Dendritic cell treated with granulocyte-macrophage colony-stimulating factor and Interleukin-4, amounts not matched to agents 40 ng/mL and 50 ng/mL, for 4 days (primary cell): ENCODE results near the gene APOBEC3B.
A peak's percentile ranks its signal among the peaks of the same experiment; 100 is the strongest.
"Not testable (repeated sequence)": the region's sequence is repeated elsewhere in the genome, so short reads cannot be mapped to it uniquely, and the experiment has no call there.

Experiments
- H3K27ac Mint-ChIP-seq: one replicate; pipeline ENCODE4 v1.8.0; 2022; ENCODE audit warnings: mild to moderate bottlenecking, mixed read lengths
- H3K27me3 Mint-ChIP-seq: one replicate; pipeline ENCODE4 v1.8.0; 2022; ENCODE audit warnings: mild to moderate bottlenecking, mixed read lengths
- H3K36me3 Mint-ChIP-seq: one replicate; pipeline ENCODE4 v1.8.0; 2022; ENCODE audit warnings: low read depth, mixed read lengths
- H3K4me1 Mint-ChIP-seq: one replicate; pipeline ENCODE4 v1.8.0; 2022; ENCODE audit warnings: low read depth, mixed read lengths
- H3K4me3 Mint-ChIP-seq: one replicate; pipeline ENCODE4 v1.8.0; 2022; ENCODE audit warnings: mild to moderate bottlenecking, moderate library complexity, mixed read lengths
- H3K9me3 Mint-ChIP-seq: one replicate; pipeline ENCODE4 v1.8.0; 2022; ENCODE audit warnings: mixed read lengths
- intact Hi-C: fragments of 100-400 bp; cut with micrococcal nuclease; formaldehyde crosslinking; loops from one replicate; pipeline ENCODE4 v1.15.0; 2022

Gene APOBEC3B

DNA sequence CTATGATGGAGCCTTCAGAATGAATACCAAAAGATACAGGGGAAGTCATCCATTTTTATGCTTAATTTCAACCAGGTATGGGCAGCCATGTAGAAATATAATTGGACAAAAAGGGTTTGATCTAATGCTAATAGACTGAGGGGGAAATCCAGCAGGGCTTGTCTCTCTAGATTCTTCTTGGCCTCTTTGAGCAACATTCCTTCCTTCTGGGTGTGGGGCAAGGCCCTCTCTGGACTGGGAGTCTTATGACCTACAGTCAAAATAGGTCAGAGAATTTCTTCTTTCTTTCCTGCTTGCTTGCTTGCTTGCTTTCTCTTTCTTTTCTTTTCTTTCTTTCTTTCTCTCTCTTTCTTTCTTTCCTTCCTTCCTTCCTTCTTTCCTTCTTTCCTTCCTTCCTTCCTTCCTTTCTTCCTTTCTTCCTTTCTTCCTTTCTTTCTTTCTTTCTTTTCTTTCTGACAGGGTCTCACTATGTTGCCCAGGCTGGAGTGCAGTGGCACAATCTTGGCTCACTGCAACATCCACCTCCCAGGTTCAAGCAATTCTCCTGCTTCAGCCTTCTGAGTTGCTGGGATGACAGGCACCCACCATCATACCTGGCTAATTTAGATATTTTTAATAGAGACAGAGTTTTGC lies 36.3 kb upstream of the APOBEC3B start:
- Mint-ChIP-seq H3K4me1 (peaks cover 88% of the 10 kb centered on the region), H3K27me3 (peaks cover 41% of the 10 kb centered on the region)
- H3K27ac Mint-ChIP-seq, intact Hi-C loops, H3K4me3 Mint-ChIP-seq, H3K36me3 Mint-ChIP-seq, H3K9me3 Mint-ChIP-seq: not testable (repeated sequence)

- Mint-ChIP-seq H3K4me1 (peaks cover 90% of the 10 kb centered on the region), H3K9me3 (peaks cover 8% of the 10 kb centered on the region), H3K36me3 (no peaks in the 10 kb centered on the region), H3K27ac (peak overlapping the region; percentile 1), H3K4me3 (no peak overlapping the region), H3K27me3 (peaks cover 41% of the 10 kb centered on the region)
- intact Hi-C loops = no loop called here
Measured at GRCh38 chr22:38946771-38947170, 35.4 kb upstream of the APOBEC3B start.

GRCh38 chr22:38947321-38948140 lies 34.6 kb upstream of the APOBEC3B start:
- intact Hi-C loops = no loop called here
- no peaks in the 10 kb centered on the region for H3K36me3 Mint-ChIP-seq
- peaks cover 90% of the 10 kb centered on the region for H3K4me1 Mint-ChIP-seq
- H3K27ac Mint-ChIP-seq = peak overlapping the region; percentile 1
- H3K27me3 Mint-ChIP-seq = peaks cover 48% of the 10 kb centered on the region
- peaks cover 8% of the 10 kb centered on the region for H3K9me3 Mint-ChIP-seq
- no peak overlapping the region for H3K4me3 Mint-ChIP-seq

DNA sequence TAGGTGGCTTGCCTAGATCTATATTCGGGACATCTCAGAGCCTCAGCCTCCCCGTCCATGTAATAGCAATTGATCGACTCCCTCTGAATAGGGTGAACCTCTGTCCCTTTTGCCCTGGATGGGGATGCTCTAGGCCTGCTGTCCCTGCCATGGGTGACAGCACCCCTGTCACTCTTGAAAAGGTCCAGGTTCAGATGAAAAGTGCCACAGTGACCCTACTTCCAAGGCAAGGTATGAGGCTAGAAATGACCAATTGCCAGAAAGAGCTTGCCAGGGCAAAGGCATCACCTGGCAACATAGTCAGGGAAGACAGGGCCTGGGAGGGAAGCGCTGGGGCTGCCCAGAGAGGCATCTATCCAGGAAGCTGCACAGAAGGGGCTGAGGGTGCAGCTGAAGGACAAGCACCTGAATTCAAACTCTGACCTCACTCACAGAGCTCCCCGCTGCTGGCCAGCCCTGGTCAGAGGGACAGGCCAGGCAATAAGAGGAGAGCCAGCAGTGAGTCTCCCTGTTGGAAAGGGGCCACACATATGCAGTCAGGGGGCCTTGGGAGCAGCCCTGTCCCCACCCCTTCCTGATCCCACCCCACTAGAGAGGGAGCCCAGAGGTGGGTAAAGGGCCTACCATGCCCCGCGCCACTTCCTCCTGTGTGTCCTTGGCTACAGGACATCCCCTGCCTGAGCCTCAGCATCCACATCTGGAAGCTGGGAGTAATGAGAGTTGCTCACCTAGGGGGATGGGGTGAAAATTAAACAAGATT lies 33.8 kb upstream of the APOBEC3B start:
- Mint-ChIP-seq H3K27me3 (peaks cover 50% of the 10 kb centered on the region), H3K9me3 (peaks cover 8% of the 10 kb centered on the region), H3K36me3 (no peaks in the 10 kb centered on the region), H3K27ac (no peak overlapping the region), H3K4me3 (no peak overlapping the region), H3K4me1 (peaks cover 90% of the 10 kb centered on the region)
- intact Hi-C loops = no loop called here

- H3K9me3 Mint-ChIP-seq = peaks cover 8% of the 10 kb centered on the region
- intact Hi-C loops = no loop called here
- H3K36me3 Mint-ChIP-seq = no peaks in the 10 kb centered on the region
- peaks cover 45% of the 10 kb centered on the region for H3K27me3 Mint-ChIP-seq
- H3K4me1 Mint-ChIP-seq = peaks cover 90% of the 10 kb centered on the region
- no peak overlapping the region for H3K27ac Mint-ChIP-seq
- H3K4me3 Mint-ChIP-seq = no peak overlapping the region
Measured at GRCh38 chr22:38949889-38950405, 32.2 kb upstream of the APOBEC3B start.

DNA sequence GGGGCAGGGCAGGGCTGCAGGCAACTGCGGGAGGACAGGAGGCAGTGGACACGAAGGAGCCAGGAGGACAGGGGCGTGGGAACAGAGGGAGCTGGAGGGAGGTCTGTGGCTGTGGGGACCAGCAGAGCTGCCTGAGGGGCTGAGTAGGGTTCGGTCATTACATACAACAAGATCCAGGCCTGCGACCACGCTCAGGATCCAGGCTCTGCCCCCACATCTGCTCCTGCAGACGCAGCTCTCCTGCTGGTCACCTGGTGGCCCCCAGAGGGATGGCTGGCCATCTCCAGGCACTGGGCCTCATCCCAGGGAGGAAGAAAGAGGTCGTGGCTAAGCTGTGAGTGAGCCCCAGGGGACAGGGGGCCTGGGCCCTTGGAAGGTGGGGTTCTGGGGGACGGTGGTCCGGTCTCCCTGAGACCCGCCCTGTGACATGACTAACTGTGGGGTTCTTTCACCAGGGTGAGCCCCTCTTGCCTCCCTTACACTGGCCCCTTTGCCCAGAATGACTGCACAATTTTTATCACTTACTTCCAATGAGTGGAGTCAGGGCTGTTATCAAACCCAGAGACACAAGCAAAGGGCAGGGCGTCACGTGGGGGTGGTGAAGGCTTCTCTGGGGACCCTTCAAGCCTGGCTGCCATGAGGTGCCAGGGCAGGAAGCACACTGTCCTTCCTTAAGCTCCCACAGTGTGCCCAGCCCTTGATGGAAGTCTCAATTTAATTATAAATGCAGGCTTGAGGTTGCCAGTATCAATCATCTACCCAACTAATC lies 31.4 kb upstream of the APOBEC3B start:
- Mint-ChIP-seq H3K9me3 (peaks cover under 1% of the 10 kb centered on the region), H3K27ac (peak overlapping the region; percentile 15), H3K4me1 (peaks cover 90% of the 10 kb centered on the region), H3K36me3 (no peaks in the 10 kb centered on the region), H3K4me3 (no peak overlapping the region), H3K27me3 (peaks cover 46% of the 10 kb centered on the region)
- intact Hi-C loops = no loop called here

DNA sequence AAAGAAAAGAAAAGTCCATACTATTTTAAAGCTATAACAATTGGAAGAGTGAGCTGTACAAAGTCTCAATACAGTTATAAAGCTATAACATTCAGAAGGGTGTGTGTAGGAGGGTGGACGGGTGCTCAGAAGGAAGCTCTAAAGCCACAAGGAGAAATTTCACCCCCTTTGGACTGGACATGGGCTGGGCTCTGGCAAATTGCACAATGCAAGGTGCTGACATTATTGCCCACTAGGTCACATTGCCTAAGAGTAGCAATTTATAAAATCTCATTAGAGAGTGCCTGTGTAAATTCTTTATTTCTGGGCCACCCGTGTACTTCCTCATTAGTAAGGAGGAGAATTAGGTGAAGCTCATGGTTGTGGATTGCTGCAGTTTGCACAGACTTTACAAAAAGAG lies 30.4 kb upstream of the APOBEC3B start:
- no peaks in the 10 kb centered on the region for H3K9me3 Mint-ChIP-seq
- no peak overlapping the region for H3K4me3 Mint-ChIP-seq
- no peaks in the 10 kb centered on the region for H3K36me3 Mint-ChIP-seq
- peaks cover 90% of the 10 kb centered on the region for H3K4me1 Mint-ChIP-seq
- intact Hi-C loops = no loop called here
- H3K27ac Mint-ChIP-seq = peak overlapping the region; percentile 87
- peaks cover 52% of the 10 kb centered on the region for H3K27me3 Mint-ChIP-seq

- intact Hi-C loops = no loop called here
- Mint-ChIP-seq H3K4me1 (peaks cover 90% of the 10 kb centered on the region), H3K36me3 (no peaks in the 10 kb centered on the region)
Measured at GRCh38 chr22:38952281-38952993, 29.7 kb upstream of the APOBEC3B start.

DNA sequence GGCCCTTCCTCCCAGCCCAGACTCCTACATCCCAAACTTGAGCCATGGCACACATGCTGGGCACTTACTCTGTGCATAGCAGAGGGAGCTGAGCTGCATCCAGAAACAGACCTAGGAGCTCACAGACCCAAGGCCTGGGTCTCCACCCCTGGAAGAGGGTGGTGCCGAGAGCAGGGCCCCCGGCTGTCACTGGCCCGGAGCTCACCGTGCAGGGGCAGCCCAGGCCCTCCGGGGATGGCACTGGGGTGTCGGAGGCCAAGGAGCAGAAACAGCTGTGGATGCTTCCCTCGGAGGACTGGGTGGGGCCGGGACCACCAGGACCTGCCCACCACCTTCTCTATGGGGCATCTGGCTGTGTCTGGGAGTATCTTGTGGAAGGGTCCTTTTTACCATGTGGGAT lies 29.1 kb upstream of the APOBEC3B start:
- Mint-ChIP-seq H3K27ac (peak overlapping the region; percentile 87), H3K9me3 (no peaks in the 10 kb centered on the region), H3K36me3 (no peaks in the 10 kb centered on the region), H3K27me3 (peaks cover 46% of the 10 kb centered on the region), H3K4me3 (no peak overlapping the region), H3K4me1 (peaks cover 90% of the 10 kb centered on the region)
- intact Hi-C loops = no loop called here

More at GRCh38 chr22:38952281-38952993, 29.7 kb upstream of the APOBEC3B start:
- Mint-ChIP-seq H3K4me3 (no peak overlapping the region), H3K27ac (peak overlapping the region; percentile 87), H3K9me3 (no peaks in the 10 kb centered on the region), H3K27me3 (peaks cover 52% of the 10 kb centered on the region)

DNA sequence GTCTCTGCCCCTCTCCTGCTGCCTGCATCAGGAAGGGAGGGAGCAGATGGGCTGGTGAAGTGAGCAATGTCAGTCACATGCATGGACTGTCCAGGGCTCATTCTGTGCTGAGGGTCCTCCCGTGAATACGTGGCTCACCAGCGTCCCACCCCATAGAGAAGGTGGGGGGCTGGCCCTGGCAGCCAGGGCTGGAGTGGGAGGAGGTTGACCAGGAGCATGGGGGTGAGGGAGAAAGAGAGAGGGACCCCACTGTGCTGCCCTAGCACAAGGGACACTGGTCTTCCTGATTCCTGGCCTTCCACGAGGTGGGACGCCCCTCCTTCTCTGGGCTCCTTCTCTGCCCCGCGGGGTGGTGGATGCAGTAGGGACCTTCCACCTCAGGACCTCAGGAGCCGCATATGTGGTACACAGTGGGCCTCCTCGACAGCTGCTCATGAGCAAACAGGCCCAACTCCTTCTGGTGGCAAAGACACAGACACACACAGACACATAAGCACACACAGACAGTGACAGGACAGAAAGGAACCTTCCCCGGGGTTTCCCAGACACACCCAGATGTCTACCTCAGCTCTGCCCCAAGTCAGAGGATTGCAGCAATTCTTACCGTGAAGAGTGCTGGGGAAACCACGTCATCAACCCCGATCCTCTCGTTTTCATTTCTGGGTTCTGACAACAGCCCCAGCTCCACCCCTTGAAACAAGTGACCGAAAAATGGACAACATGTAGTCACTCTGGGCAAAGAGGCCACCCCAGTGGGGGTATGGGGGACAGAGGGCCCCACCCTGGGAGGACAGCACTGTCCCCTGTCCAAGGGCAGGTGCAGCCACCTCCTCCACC lies 28.4 kb upstream of the APOBEC3B start:
- Mint-ChIP-seq H3K27ac (peak overlapping the region; percentile 87), H3K4me1 (peaks cover 90% of the 10 kb centered on the region)
- intact Hi-C loops = loop anchor here (2.0 kb wide), 1 partner anchor 13 kb away; no protein-coding TSS in a partner anchor

DNA sequence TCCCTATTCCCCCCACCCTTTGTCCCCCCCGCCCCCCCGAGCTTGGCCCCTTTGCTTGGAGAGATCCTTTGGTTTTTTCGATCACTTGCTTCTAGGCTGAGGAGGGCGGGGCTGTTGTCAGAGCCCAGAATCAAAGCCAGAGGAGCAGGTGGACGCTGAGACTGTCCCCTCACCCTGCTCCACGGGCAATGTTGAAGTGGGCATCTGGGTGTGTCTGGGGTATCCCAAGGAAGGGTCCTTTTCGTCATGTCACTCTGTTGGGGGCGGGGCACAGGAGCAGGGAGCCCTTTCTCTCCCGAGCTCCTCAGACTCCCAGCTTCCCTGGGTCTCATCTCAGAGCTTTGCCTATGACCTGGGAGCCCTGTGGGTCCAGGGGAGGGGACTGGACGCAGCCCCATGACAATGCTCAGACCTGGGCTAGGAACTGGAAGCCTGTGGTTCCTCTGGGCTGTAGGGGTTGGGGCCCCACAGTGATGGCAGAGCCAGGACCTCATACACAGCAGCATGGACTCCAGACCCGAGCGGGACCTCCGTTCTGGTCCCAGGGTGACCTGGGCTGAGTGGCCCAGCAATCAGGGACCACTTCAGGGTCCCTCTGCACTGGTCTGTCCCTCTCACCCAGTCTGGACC lies 27.6 kb upstream of the APOBEC3B start:
- Mint-ChIP-seq H3K4me3 (no peak overlapping the region), H3K27me3 (peaks cover 42% of the 10 kb centered on the region), H3K9me3 (no peaks in the 10 kb centered on the region), H3K27ac (peak overlapping the region; percentile 87), H3K36me3 (no peaks in the 10 kb centered on the region), H3K4me1 (peaks cover 96% of the 10 kb centered on the region)
- intact Hi-C loops = loop anchor here (2.0 kb wide), 1 partner anchor 14 kb away; no protein-coding TSS in a partner anchor

More for the DNA sequence above, 28.4 kb upstream of the APOBEC3B start:
- Mint-ChIP-seq H3K27me3 (peaks cover 42% of the 10 kb centered on the region), H3K4me3 (no peak overlapping the region), H3K36me3 (no peaks in the 10 kb centered on the region), H3K9me3 (no peaks in the 10 kb centered on the region)
